Thyroid gland (tissue), 4 donors: ENCODE results near the gene LHFPL6. TPM values are rescaled to one million over a fixed set of nuclear protein-coding genes. Genes with fewer than 3 reads are reported as not detected.

Experiments used
- DNase-seq, 2 donors: peaks; one replicate each; pipeline ENCODE4 v3.0.0-alpha.2; 2019
- H3K27ac ChIP-seq, 3 donors: fragments of 200-600 bp; sonication (generic); 1 replicate in 2 of 3; 2 replicates in 1 of 3; pipeline ENCODE4 v1.5.1; 2016 to 2019; ENCODE audit warnings: mild to moderate bottlenecking in 1 of 3, moderate library complexity in 1 of 3
- H3K27me3 ChIP-seq: fragments of 200-600 bp; sonication (generic); one replicate; pipeline ENCODE4 v1.5.1; 2019
- H3K36me3 ChIP-seq, 2 donors: fragments of 200-600 bp; sonication (generic); one replicate each; pipeline ENCODE4 v1.5.1; 2016 to 2019
- H3K4me1 ChIP-seq, 2 donors: fragments of 200-600 bp; sonication (generic); one replicate each; pipeline ENCODE4 v1.5.1; 2017 to 2019
- H3K4me3 ChIP-seq, 3 donors: fragments of 200-600 bp; sonication (generic); replicated peaks in 1 of 3; 1 replicate in 2 of 3; 2 replicates in 1 of 3; pipeline ENCODE4 v1.5.1; 2016; ENCODE audit warnings: mild to moderate bottlenecking in 1 of 3
- H3K9me3 ChIP-seq: fragments of 200-600 bp; sonication (generic); one replicate; pipeline ENCODE4 v1.5.1; 2017
- POLR2A ChIP-seq, 2 donors: fragments of 450-650 bp; IDR thresholded peaks; one replicate each; pipeline ENCODE4 v1.6.1; 2017; ENCODE audit warnings: antibody characterized with exemption in 2 of 2, mild to moderate bottlenecking in 2 of 2, moderate library complexity in 1 of 2
- WGBS, 2 donors: methylation state at CpG; one replicate each; pipeline ENCODE4 v1.1.5; 2017; 5-methylcytosine and 5-hydroxymethylcytosine counted together
- intact Hi-C: fragments of 100-400 bp; cut with DNase I; formaldehyde crosslinking; loops from one replicate; pipeline ENCODE4 v1.15.1; 2023
- total RNA-seq, 4 donors: library from RNA; depleted of rRNA; stranded (reverse); fragments of >200 nt; gene quantifications; one replicate each; pipeline ENCODE4 v1.2.3, GENCODE V29; 2016
- TF ChIP-seq, protein P1 (sequence below), 6 experiments: fragments of 200-600 bp in 3 of 6; fragments of 450-650 bp in 3 of 6; sonication (generic) in 3 of 6; IDR thresholded peaks; one replicate each; pipeline ENCODE4 v1.5.1; 2016 to 2019; ENCODE audit warnings: antibody characterized with exemption in 6 of 6, mild to moderate bottlenecking in 2 of 6, inconsistent platforms in 1 of 6, moderate library complexity in 1 of 6

Gene LHFPL6
- total RNA-seq, 4 donors from 2014 or later, result 23.6 to 86.3 (median 42.0) TPM

DNA sequence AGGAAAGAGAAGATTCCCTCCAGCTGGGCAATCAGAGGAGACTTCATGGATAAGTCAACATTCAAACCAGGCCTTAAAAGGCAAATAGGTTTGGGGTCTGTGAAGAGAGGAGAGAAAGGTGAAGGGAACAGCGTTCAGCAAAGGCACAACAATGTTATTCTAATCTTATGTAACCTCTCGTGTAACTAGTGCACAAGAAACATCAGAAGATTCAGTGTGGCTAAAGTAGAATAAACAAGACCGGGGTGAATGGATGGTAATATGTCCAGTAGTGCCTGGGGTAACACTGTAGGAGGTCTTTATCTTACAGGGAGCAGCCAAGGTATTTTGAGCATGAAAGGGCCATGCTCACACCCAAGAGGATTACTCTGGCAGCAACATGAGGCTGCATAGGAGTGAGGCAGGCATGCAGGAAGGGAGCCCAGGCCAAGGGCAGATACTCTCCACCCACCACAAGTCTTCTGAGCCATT is 24.1 kb downstream of the LHFPL6 start:
- Histone ChIP-seq H3K27ac (no peak overlapping the region), H3K9me3 (no peaks in the 10 kb centered on the region), H3K36me3 (no peaks in the 10 kb centered on the region), H3K4me1 (no peaks in the 10 kb centered on the region), H3K4me3 (no peak overlapping the region), H3K27me3 (no peaks in the 10 kb centered on the region)
- DNase-seq, result no peak
- intact Hi-C loops, result no loop called here
- 62 to 78% methylated on average over 3 of the region's 3 CpGs for WGBS, 2 donors
- TF ChIP-seq, protein P1, sequence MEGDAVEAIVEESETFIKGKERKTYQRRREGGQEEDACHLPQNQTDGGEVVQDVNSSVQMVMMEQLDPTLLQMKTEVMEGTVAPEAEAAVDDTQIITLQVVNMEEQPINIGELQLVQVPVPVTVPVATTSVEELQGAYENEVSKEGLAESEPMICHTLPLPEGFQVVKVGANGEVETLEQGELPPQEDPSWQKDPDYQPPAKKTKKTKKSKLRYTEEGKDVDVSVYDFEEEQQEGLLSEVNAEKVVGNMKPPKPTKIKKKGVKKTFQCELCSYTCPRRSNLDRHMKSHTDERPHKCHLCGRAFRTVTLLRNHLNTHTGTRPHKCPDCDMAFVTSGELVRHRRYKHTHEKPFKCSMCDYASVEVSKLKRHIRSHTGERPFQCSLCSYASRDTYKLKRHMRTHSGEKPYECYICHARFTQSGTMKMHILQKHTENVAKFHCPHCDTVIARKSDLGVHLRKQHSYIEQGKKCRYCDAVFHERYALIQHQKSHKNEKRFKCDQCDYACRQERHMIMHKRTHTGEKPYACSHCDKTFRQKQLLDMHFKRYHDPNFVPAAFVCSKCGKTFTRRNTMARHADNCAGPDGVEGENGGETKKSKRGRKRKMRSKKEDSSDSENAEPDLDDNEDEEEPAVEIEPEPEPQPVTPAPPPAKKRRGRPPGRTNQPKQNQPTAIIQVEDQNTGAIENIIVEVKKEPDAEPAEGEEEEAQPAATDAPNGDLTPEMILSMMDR (IDR thresholded peaks at IDR 0.05), result no peak
- no peak for TF ChIP-seq POLR2A (IDR thresholded peaks at IDR 0.05)

DNA sequence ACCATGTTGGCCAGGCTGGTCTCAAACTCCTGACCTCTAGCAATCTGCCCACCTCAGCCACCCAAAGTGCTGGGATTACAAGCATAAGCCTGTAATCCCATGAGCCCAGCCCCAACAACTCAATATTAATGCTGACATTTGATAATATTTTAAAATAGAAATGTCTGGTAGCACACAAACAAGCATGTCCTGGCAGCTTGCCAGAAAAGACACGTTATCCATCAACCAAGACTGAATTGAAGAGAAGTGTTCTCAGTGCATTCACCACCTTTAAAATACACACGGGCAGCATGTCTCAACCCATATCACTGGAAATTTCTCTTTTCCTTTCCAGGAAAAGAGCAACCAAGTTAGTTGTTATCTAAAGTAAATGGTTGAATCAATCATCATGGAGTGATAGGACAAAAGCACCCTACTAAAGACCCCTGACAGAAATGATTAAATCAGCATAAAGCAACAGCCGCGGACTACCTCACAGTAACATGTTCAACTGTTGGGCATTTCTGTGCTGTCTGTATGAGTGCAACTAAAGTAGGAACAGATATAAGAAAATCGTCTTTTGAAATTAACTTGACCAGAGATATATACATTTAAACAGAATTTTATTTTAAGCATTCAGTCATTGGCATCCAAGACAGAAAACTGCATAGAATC is 25.0 kb downstream of the LHFPL6 start:
- Histone ChIP-seq H3K9me3 (no peaks in the 10 kb centered on the region), H3K4me1 (no peaks in the 10 kb centered on the region), H3K4me3 (no peak overlapping the region), H3K36me3 (no peaks in the 10 kb centered on the region), H3K27ac (no peak overlapping the region), H3K27me3 (no peaks in the 10 kb centered on the region)
- no peak for TF ChIP-seq POLR2A (IDR thresholded peaks at IDR 0.05)
- TF ChIP-seq, protein P1 (IDR thresholded peaks at IDR 0.05), result no peak
- DNase-seq, result peak in 1 of 2 donors; percentile 16
- WGBS, 2 donors, result 73 to 78% methylated on average over 5 of the region's 5 CpGs
- intact Hi-C loops, result no loop called here

DNA sequence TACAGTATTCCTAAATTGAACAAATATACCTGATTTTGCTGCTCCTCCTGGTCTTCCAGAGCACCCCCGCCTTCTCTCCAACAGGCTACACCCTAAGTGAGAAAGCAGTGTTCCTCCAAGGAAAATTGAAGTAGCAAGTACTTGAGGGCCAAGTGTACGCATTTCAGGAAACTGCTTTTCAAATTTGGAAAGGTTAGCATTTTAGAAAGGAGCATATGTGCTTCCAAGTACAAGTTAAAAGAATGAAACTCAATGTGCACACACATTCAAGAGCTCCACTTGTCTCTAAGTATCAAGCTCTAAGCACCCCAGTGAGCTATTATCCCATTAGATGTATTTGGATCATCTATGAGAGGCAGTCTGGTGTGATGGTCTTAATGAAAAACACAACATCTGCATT is 25.8 kb downstream of the LHFPL6 start:
- intact Hi-C loops, result no loop called here
- H3K4me3 ChIP-seq, result no peak overlapping the region
- H3K9me3 ChIP-seq, result no peaks in the 10 kb centered on the region
- no peaks in the 10 kb centered on the region for H3K27me3 ChIP-seq
- H3K27ac ChIP-seq, result no peak overlapping the region
- H3K4me1 ChIP-seq, result no peaks in the 10 kb centered on the region
- 59 to 67% methylated on average over 2 of the region's 2 CpGs for WGBS, 2 donors
- H3K36me3 ChIP-seq, result no peaks in the 10 kb centered on the region
- TF ChIP-seq, protein P1 (IDR thresholded peaks at IDR 0.05), result no peak
- no peak for TF ChIP-seq POLR2A (IDR thresholded peaks at IDR 0.05)
- DNase-seq, result no peak

DNA sequence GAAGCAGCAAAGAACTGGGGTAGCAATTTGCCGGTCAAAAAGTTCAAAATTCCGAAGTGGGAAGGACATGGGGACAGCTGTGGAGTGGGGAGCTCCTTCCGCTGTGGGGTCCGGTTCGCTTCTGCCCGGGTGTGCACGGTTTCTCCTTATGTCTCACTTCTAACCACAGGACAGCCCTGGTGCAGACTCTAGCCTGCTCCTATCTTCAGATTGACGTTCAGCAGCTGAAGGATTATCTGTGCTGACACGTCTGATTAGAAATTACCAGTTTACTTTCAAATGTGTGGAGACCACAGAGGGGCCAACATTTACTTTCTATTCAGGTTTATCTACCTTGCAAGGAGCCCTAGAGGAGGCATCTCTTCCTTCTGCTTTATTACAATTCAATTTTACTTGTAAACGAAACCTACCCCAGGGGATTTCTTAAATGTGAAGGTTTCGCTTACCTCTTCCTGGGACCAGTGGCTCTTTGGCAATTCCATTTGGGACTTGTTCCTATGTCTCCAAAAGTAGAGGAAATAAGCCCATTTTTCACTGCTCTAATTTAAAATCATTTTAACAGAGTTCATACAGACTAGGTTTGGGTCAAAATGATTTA is 27.3 kb downstream of the LHFPL6 start:
- H3K27ac ChIP-seq, result no peak overlapping the region
- DNase-seq, result no peak
- TF ChIP-seq, protein P1 (IDR thresholded peaks at IDR 0.05), result no peak
- TF ChIP-seq POLR2A (IDR thresholded peaks at IDR 0.05), result no peak
- H3K27me3 ChIP-seq, result no peaks in the 10 kb centered on the region
- intact Hi-C loops, result no loop called here
- no peaks in the 10 kb centered on the region for H3K4me1 ChIP-seq
- no peak overlapping the region for H3K4me3 ChIP-seq
- WGBS, 2 donors, result 92% methylated on average over 11 of the region's 11 CpGs
- no peaks in the 10 kb centered on the region for H3K36me3 ChIP-seq
- H3K9me3 ChIP-seq, result no peaks in the 10 kb centered on the region

DNA sequence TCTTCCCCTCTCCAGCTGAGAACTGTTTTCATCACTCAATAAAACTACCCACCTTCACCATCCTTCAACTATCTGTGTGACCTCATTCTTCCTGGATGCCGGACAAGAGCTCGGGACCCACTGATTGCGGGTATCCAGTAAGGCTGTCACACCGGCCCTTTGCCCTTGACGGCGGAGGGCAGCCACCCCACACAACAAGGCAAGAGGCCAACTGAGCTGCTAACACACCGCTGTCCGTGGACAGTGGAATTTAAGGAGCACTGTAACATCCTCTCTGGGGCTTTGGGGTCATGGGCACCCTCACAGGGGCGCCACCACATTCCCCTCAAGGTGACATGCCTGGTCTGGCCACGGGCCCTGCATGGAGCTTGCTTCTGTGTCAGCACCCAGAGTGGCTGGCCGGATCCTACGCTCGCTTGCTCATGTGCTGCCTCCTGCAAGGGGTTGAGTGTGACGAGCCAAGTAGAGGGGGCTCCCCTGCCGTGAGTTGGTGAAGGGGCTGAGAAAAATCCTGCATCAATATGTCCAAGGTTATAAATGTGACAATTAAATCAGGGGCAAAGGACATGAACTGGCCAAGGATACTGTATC is 31.4 kb downstream of the LHFPL6 start:
- intact Hi-C loops, result no loop called here
- no peak for DNase-seq
- Histone ChIP-seq H3K4me3 (no peak overlapping the region), H3K27ac (no peak overlapping the region), H3K36me3 (no peaks in the 10 kb centered on the region), H3K9me3 (no peaks in the 10 kb centered on the region), H3K27me3 (no peaks in the 10 kb centered on the region), H3K4me1 (no peaks in the 10 kb centered on the region)
- TF ChIP-seq, protein P1 (IDR thresholded peaks at IDR 0.05), result no peak
- no peak for TF ChIP-seq POLR2A (IDR thresholded peaks at IDR 0.05)
- 87 to 91% methylated on average over 12 to 14 of the region's 15 CpGs for WGBS, 2 donors
